HepG2 (cell line): ENCODE data around the gene DLX1. TPM values are rescaled to one million over a fixed set of nuclear protein-coding genes. Genes with fewer than 3 reads are reported as not detected.
A peak's percentile ranks its signal among the peaks of the same experiment; 100 is the strongest.

Experiments
- ATAC-seq: fragments of 200-7000 bp; cut with Tn5 transposase; 3 replicates; pipeline ENCODE4 v1.9.1; 2020; ENCODE audit warnings: mild to moderate bottlenecking, moderate library complexity
- BruUV-seq: library from RNA; stranded (reverse); fragments of 400-500 nt; replicated peaks from 2 replicates; lab custom pipeline; 2021; lab: Mats Ljungman, UMichigan
- CTCF ChIA-PET: fragments of 300-600 bp; formaldehyde crosslinking; extraction: SDS; loops from one replicate; lab custom pipeline; 2021; ENCODE audit warnings: low total read pairs, inconsistent platforms, low intra/inter-chr PET ratio; lab: Yijun Ruan, JAX
- POLR2A ChIA-PET: fragments of 350-600 bp; sonication (Branson Sonifier 250); formaldehyde crosslinking; loops from one replicate; lab custom pipeline; 2020; ENCODE audit warnings: antibody characterized with exemption, inconsistent platforms; lab: Yijun Ruan, JAX
- DNase-seq: peaks from one replicate; pipeline ENCODE4 v3.0.0-alpha.2; 2015; ENCODE audit warnings: low spot score
- FAIRE-seq: peaks from 3 replicates; lab custom pipeline; 2011; peaks lifted over from hg19 to GRCh38; lab: Jason Lieb, UNC
- H2AFZ ChIP-seq: one replicate; pipeline ENCODE4 v1.6.1; 2011; ENCODE audit warnings: low read length, inconsistent platforms
- H3K27ac ChIP-seq: fragments of 300-600 bp; 3 replicates; pipeline ENCODE4 v1.8.0; 2011; ENCODE audit warnings: mixed run types, mild to moderate bottlenecking, mixed read lengths, low read length, inconsistent platforms; ENCODE audit not compliant: insufficient read depth; ENCODE audit errors: extremely low read length
- H3K27me3 ChIP-seq, 2 experiments: fragments of 200-600 bp in 1 of 2; 2 replicates in 1 of 2; 3 replicates in 1 of 2; pipeline versions ENCODE4 v1.6.0 to v1.8.0; 2011; ENCODE audit warnings: low read length in 2 of 2, mild to moderate bottlenecking in 2 of 2, moderate library complexity in 2 of 2, inconsistent platforms in 1 of 2; ENCODE audit not compliant: insufficient read depth in 2 of 2, control insufficient read depth in 1 of 2
- H3K36me3 ChIP-seq, 2 experiments: fragments of 200-600 bp in 1 of 2; replicated peaks in 1 of 2; 2 replicates in 1 of 2; 3 replicates in 1 of 2; pipeline versions ENCODE4 v1.5.1 to v1.8.0; 2011; ENCODE audit warnings: low read length in 2 of 2, inconsistent platforms in 1 of 2; ENCODE audit not compliant: insufficient read depth in 2 of 2, control insufficient read depth in 1 of 2
- H3K4me1 ChIP-seq: 2 replicates; pipeline ENCODE4 v1.5.1; 2012; ENCODE audit warnings: low read length, inconsistent platforms; ENCODE audit not compliant: insufficient read depth
- H3K4me2 ChIP-seq: 2 replicates; pipeline ENCODE4 v1.6.0; 2011; ENCODE audit warnings: low read depth, low read length, inconsistent platforms
- H3K4me3 ChIP-seq, 3 experiments: fragments of 200-600 bp in 1 of 3; sonication (generic), shearing (Covaris generic) in 1 of 3; replicated peaks in 1 of 3; 2 replicates each; pipeline ENCODE4 v1.5.1; 2011 to 2016; ENCODE audit warnings: low read length in 3 of 3, inconsistent platforms in 2 of 3, low read depth in 2 of 3, mild to moderate bottlenecking in 2 of 3, control low read depth in 1 of 3, mixed read lengths in 1 of 3; ENCODE audit not compliant: insufficient read depth in 1 of 3
- H3K79me2 ChIP-seq: one replicate; pipeline ENCODE4 v1.6.1; 2011; ENCODE audit warnings: low read length, inconsistent platforms; ENCODE audit not compliant: insufficient read depth
- H3K9ac ChIP-seq: 2 replicates; pipeline ENCODE4 v1.6.0; 2011; ENCODE audit warnings: mild to moderate bottlenecking, low read depth, low read length, inconsistent platforms; ENCODE audit not compliant: insufficient read depth
- H3K9me3 ChIP-seq: 2 replicates; pipeline ENCODE4 v1.5.1; 2012; ENCODE audit warnings: mild to moderate bottlenecking, low read length
- H4K20me1 ChIP-seq: 2 replicates; pipeline ENCODE4 v1.6.0; 2011; ENCODE audit warnings: inconsistent platforms, mild to moderate bottlenecking, low read length, moderate library complexity; ENCODE audit not compliant: insufficient read depth
- DMTF1 ChIP-seq: sonication (generic); formaldehyde crosslinking; IDR thresholded peaks from 2 replicates; pipeline ENCODE4 v1.4.0; 2020; ENCODE audit warnings: mild to moderate bottlenecking, missing genetic modification reagents
- FOXO4 ChIP-seq: sonication (generic); formaldehyde crosslinking; conservative IDR thresholded peaks from 2 replicates; pipeline ENCODE4 v1.8.1; 2023; ENCODE audit warnings: missing genetic modification reagents
- GRHL1 ChIP-seq: sonication (generic); formaldehyde crosslinking; conservative IDR thresholded peaks from 2 replicates; pipeline ENCODE4 v1.8.0; 2022; ENCODE audit warnings: missing genetic modification reagents
- PAWR ChIP-seq: sonication (generic); formaldehyde crosslinking; IDR thresholded peaks from 2 replicates; pipeline ENCODE4 v1.4.0; 2020; ENCODE audit warnings: missing genetic modification reagents, mild to moderate bottlenecking, borderline replicate concordance
- POLR2G ChIP-seq: fragments of 200-400 bp; formaldehyde crosslinking; IDR thresholded peaks from 2 replicates; pipeline ENCODE4 v1.6.1; 2018; ENCODE audit warnings: mild to moderate bottlenecking, low read depth, low read length, moderate library complexity
- RBM22 ChIP-seq: fragments of 200-400 bp; formaldehyde crosslinking; optimal IDR thresholded peaks from 2 replicates; pipeline ENCODE3; 2017; ENCODE audit warnings: mild to moderate bottlenecking, low read length, moderate library complexity
- SOX13 ChIP-seq, 3 experiments: fragments of 450-650 bp in 1 of 3; sonication (generic) in 1 of 3; formaldehyde crosslinking in 1 of 3; IDR thresholded peaks in 2 of 3; conservative IDR thresholded peaks in 1 of 3; 2 replicates each; pipeline versions ENCODE4 v1.5.0 to v1.6.1; 2016 to 2020; ENCODE audit warnings: antibody characterized with exemption in 1 of 3, mild to moderate bottlenecking in 1 of 3, missing compliant biosample characterization in 1 of 3, missing genetic modification reagents in 1 of 3, moderate library complexity in 1 of 3
- TEAD3 ChIP-seq: optimal IDR thresholded peaks from 2 replicates; pipeline ENCODE3; 2016; ENCODE audit warnings: borderline replicate concordance
- ZBTB7B ChIP-seq: sonication (generic); formaldehyde crosslinking; IDR thresholded peaks from 2 replicates; pipeline ENCODE4 v1.4.0; 2020; ENCODE audit warnings: missing genetic modification reagents
- ZNF230 ChIP-seq: sonication (generic); formaldehyde crosslinking; IDR thresholded peaks from 2 replicates; pipeline ENCODE4 v1.4.0; 2020; ENCODE audit warnings: mild to moderate bottlenecking, missing genetic modification reagents
- ZNF276 ChIP-seq: sonication (generic); formaldehyde crosslinking; IDR thresholded peaks from 2 replicates; pipeline ENCODE4 v1.4.0; 2020; ENCODE audit warnings: mild to moderate bottlenecking, low read depth, missing genetic modification reagents
- WGBS: methylation state at CpG from one replicate; pipeline ENCODE4 v1.1.6; 2017; ENCODE audit warnings: low lambda C conversion rate; 5-methylcytosine and 5-hydroxymethylcytosine counted together
- in situ Hi-C: cut with HindIII; loops from 2 replicates; pipeline ENCODE4 v1.10.0; 2017; ENCODE audit warnings: low pct_unique_long_range_greater_than_20kb; ENCODE audit not compliant: extremely low pct_ligation_motif_present
- intact Hi-C: fragments of 100-400 bp; cut with micrococcal nuclease; formaldehyde crosslinking; loops from one replicate; pipeline ENCODE4 v1.10.0; 2022; ENCODE audit not compliant: unreplicated experiment
- polyA plus RNA-seq, 8 experiments: library from polyadenylated mRNA; depleted of rRNA in 3 of 8; stranded (reverse) in 7 of 8; unstranded in 1 of 8; fragments of >200 nt; fragmentation: Illumina TruSeq in 4 of 8; extraction: Trizol in 4 of 8; gene quantifications; 2 replicates each; pipeline versions ENCODE4 v1.2.1 to v1.2.3, GENCODE V29; 2011 to 2016; ENCODE audit warnings: low read depth in 4 of 8, missing spikeins in 1 of 8, mixed read lengths in 1 of 8; ENCODE audit not compliant: insufficient read depth in 1 of 8
- total RNA-seq, 5 experiments: library from RNA; depleted of rRNA; stranded (reverse); fragments of >200 nt; fragmentation: Illumina TruSeq; extraction: Trizol; gene quantifications; 2 replicates each; pipeline ENCODE4 v1.2.3, GENCODE V29; 2016; ENCODE audit warnings: low read depth in 1 of 5

DLX1 gene
- total and polyA plus RNA-seq, 2 of the 13 experiments (the other 11 are each of a cell fraction or from before 2014, with no cell fraction given): 0.18 to 0.86 TPM

- TF ChIP-seq GRHL1 (no peak), ZNF230 (0 out of 2 replicates have a peak, but pooled peaks have one; percentile 26)
These were observed 21.0 kb downstream of the DLX1 start (continued) for GRCh38 chr2:172106108-172106961.

- Histone ChIP-seq H3K9ac (no peak overlapping the region), H3K4me3 (peak overlapping the region in 1 of 3 experiments; percentile 3; a peak in 1 of 6 replicates), H3K36me3 (no peaks in the 10 kb centered on the region), H4K20me1 (no peaks in the 10 kb centered on the region), H2AFZ (no peak overlapping the region), H3K79me2 (no peaks in the 10 kb centered on the region), H3K27me3 (peaks cover 3 to 17% of the 10 kb centered on the region in 2 experiments; a peak in 4 of 5 replicates), H3K9me3 (no peaks in the 10 kb centered on the region), H3K27ac (no peak overlapping the region), H3K4me1 (peaks cover 40% of the 10 kb centered on the region), H3K4me2 (no peak overlapping the region)
- ChIA-PET POLR2A (no interaction called here), CTCF (no interaction called here)
- FAIRE-seq (no peak), DNase-seq (no peak), ATAC-seq (no peak)
- no TSS peak for BruUV-seq
- WGBS: 83% methylated on average over 51 of the region's 51 CpGs
- in situ Hi-C loops: loop anchor here (5.0 to 10.0 kb wide), 4 partner anchors 151 to 536 kb away; no protein-coding TSS in a partner anchor
- intact Hi-C loops: loop anchor here (10.0 kb wide), 1 partner anchor 1133 kb away; no protein-coding TSS in a partner anchor
- no peak for TF ChIP-seq POLR2G
- no peak for TF ChIP-seq ZNF276
- TF ChIP-seq FOXO4: no peak
- TF ChIP-seq DMTF1: no peak
- no peak for TF ChIP-seq ZBTB7B (CRISPR knock-in tag)
- TF ChIP-seq RBM22: no peak
- no peak for TF ChIP-seq PAWR (CRISPR knock-in tag)
- no peak for TF ChIP-seq TEAD3 (CRISPR knock-in tag)
- TF ChIP-seq SOX13 (IDR thresholded peaks at IDR 0.05): no peak
- no peak for TF ChIP-seq SOX13 (CRISPR knock-in tag; conservative IDR thresholded peaks at IDR 0.05 in 1 of 2, IDR thresholded peaks at IDR 0.05 in 1 of 2)
These were observed 22.6 kb downstream of the DLX1 start for GRCh38 chr2:172107690-172108586.
